Measurements from ENCODE around the gene GRXCR1. TPM values are rescaled to one million over a fixed set of nuclear protein-coding genes. Genes with fewer than 3 reads are reported as not detected.

Gene GRXCR1
- total RNA-seq, 2 experiments from 2014 or later, result not detected

DNA sequence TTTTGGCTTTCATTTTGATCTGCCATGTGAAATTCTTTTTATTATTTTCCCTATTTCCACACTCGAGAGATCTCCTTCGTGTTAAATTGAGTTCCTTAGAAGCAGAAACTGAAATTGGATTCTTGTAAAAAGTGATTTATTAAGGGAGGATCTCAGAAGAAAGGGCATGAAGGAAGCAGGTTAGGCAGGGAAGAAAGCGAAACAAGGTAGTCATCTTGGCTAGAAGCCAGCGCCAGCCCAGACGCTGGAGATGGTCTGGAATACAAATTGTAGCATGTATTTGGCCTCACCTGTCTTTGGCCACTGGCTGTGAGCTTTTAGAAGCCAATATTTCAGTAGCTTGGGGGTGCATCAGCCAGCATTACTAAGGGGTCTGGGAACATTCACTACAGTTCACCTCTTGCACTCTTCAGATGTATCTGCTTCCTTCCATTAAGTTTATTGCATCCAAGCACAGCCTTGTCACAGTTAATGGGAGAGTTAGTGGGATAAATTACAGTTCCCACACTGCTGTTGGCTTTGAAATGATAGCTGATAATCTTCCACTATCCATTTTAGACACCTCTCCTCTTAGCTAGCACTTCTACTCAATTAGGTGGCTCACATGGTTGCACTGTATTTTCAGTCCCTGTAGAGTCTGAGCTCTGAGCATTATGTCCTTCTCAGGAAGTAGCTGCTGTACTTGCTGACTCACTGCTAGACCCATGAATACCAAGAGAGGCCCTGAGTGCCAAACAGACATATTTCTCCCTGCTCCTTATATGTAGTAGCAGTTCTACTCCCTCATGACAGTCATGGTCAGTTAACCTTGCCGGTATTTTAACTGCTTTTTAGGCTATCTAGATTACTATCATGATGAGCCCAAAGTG lies 14.6 kb downstream of the GRXCR1 start:
- Mint-ChIP-seq H3K27me3 (peaks cover 10% of the 10 kb centered on the region), H3K36me3 (ENCODE audit: low read depth) (no peaks in the 10 kb centered on the region), H3K4me3 (no peak overlapping the region), H3K9me3 (no peaks in the 10 kb centered on the region), H3K27ac (no peak overlapping the region), H3K4me1 (ENCODE audit: low read depth) (no peaks in the 10 kb centered on the region)
- TF ChIP-seq, protein P1, sequence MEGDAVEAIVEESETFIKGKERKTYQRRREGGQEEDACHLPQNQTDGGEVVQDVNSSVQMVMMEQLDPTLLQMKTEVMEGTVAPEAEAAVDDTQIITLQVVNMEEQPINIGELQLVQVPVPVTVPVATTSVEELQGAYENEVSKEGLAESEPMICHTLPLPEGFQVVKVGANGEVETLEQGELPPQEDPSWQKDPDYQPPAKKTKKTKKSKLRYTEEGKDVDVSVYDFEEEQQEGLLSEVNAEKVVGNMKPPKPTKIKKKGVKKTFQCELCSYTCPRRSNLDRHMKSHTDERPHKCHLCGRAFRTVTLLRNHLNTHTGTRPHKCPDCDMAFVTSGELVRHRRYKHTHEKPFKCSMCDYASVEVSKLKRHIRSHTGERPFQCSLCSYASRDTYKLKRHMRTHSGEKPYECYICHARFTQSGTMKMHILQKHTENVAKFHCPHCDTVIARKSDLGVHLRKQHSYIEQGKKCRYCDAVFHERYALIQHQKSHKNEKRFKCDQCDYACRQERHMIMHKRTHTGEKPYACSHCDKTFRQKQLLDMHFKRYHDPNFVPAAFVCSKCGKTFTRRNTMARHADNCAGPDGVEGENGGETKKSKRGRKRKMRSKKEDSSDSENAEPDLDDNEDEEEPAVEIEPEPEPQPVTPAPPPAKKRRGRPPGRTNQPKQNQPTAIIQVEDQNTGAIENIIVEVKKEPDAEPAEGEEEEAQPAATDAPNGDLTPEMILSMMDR (IDR thresholded peaks at IDR 0.05), result no peak
- ChIA-PET POLR2A (no interaction called here), CTCF (no interaction called here)
- ATAC-seq (no peak), DNase-seq (no peak)
- intact Hi-C loops (cut with micrococcal nuclease), result no loop called here

DNA sequence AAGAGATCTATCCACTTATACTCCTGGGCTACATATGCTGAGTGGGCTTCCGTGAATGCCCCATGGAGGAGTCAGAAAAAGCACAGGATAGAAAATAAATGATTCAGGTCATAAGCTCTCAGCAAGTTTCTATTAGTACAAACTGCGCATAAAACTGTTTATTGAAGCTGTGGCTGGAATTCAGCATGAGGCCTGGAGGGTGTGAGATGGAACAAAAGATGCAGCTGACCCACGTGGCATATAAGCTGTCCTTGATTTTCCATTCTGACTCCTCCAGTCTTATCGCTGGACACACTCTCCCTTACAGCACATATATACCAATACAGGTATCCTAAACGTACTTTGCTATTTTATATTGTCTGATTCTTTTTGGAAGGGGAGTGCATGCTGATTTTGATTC lies 17.9 kb downstream of the GRXCR1 start:
- H3K4me1 Mint-ChIP-seq (ENCODE audit: low read depth), result no peaks in the 10 kb centered on the region
- ChIA-PET POLR2A (no interaction called here), CTCF (no interaction called here)
- intact Hi-C loops (cut with micrococcal nuclease), result no loop called here
- TF ChIP-seq, protein P1 (IDR thresholded peaks at IDR 0.05), result no peak
- no peaks in the 10 kb centered on the region for H3K9me3 Mint-ChIP-seq
- no peak overlapping the region for H3K4me3 Mint-ChIP-seq
- DNase-seq (no peak), ATAC-seq (no peak)
- H3K27ac Mint-ChIP-seq, result no peak overlapping the region
- H3K27me3 Mint-ChIP-seq, result peaks cover 7% of the 10 kb centered on the region
- H3K36me3 Mint-ChIP-seq (ENCODE audit: low read depth), result no peaks in the 10 kb centered on the region

DNA sequence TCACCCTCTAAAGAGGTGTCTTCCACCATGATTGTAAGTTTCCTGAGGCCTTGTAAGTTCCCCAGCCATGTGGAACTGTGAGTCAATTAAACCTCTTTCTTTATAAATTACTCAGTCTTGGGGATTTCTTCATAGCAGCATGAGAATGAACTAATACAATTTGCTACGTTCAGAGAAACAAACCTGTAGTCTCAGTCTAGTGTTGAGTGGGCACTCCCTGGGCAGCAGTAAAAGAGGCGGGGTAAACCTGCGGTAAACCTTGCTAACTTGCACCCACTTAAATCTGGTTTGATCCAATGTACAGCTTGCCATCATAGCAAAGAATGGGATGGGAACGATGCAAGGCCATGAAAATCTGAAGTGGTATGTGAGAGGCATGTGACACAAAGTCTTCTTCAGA lies 22.4 kb downstream of the GRXCR1 start:
- no peak for ATAC-seq
- CTCF ChIA-PET, result no interaction called here

DNA sequence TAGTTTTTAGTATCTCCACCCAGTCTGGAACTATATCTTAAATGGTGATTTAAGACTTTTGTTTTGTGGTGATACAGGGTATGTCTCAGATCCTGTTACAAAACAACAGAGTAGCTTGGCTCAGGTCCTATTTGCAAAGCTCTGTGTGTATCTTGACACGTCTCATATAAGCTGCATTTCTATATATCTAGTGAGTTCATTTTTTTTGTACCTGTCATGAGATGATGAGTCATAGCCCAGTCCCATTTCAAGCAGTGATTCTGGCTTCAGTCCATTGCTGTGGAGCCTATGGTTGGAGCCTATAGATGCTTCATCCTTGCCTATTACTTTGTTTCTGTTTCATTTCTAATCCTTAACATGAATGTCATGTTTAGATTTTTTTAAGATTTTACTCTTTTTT lies 23.0 kb downstream of the GRXCR1 start:
- TF ChIP-seq, protein P1 (IDR thresholded peaks at IDR 0.05), result no peak
- H3K9me3 Mint-ChIP-seq, result no peaks in the 10 kb centered on the region
- no peak overlapping the region for H3K27ac Mint-ChIP-seq
- no peak overlapping the region for H3K4me3 Mint-ChIP-seq
- H3K4me1 Mint-ChIP-seq (ENCODE audit: low read depth), result no peaks in the 10 kb centered on the region
- ChIA-PET POLR2A (no interaction called here), CTCF (no interaction called here)
- H3K36me3 Mint-ChIP-seq (ENCODE audit: low read depth), result no peaks in the 10 kb centered on the region
- intact Hi-C loops (cut with micrococcal nuclease), result no loop called here
- ATAC-seq (no peak), DNase-seq (no peak)
- H3K27me3 Mint-ChIP-seq, result peaks cover 3% of the 10 kb centered on the region

More for the DNA sequence above, 22.4 kb downstream of the GRXCR1 start:
- Mint-ChIP-seq H3K27me3 (peaks cover 3% of the 10 kb centered on the region), H3K36me3 (ENCODE audit: low read depth) (no peaks in the 10 kb centered on the region), H3K4me1 (ENCODE audit: low read depth) (no peaks in the 10 kb centered on the region), H3K4me3 (no peak overlapping the region), H3K27ac (no peak overlapping the region), H3K9me3 (no peaks in the 10 kb centered on the region)
- DNase-seq, result no peak
- intact Hi-C loops (cut with micrococcal nuclease), result no loop called here
- TF ChIP-seq, protein P1 (IDR thresholded peaks at IDR 0.05), result no peak
- POLR2A ChIA-PET, result no interaction called here

DNA sequence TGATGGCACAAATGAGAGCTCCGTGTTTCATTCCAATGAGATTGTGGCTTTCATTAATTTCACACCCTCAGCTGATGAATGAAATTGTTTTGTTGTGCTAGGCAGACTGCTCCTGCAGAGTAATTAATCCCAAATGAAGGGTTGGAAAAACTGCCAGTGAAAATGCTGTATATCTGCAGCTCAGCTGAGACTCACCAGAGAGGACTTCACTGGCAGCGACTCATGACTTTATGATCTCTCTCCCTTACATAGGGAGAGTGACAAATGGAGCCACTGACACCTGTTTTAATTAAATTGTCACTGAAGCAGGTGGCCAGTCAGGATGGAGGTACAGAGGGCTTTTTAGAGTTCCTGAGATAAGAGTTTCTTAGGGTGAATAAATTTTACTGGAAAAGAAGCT lies 24.8 kb downstream of the GRXCR1 start:
- no peaks in the 10 kb centered on the region for H3K9me3 Mint-ChIP-seq
- no peaks in the 10 kb centered on the region for H3K36me3 Mint-ChIP-seq (ENCODE audit: low read depth)
- DNase-seq (no peak), ATAC-seq (no peak)
- ChIA-PET POLR2A (no interaction called here), CTCF (no interaction called here)
- no peaks in the 10 kb centered on the region for H3K4me1 Mint-ChIP-seq (ENCODE audit: low read depth)
- intact Hi-C loops (cut with micrococcal nuclease), result no loop called here
- H3K4me3 Mint-ChIP-seq, result no peak overlapping the region
- H3K27me3 Mint-ChIP-seq, result no peaks in the 10 kb centered on the region
- TF ChIP-seq, protein P1 (IDR thresholded peaks at IDR 0.05), result no peak
- H3K27ac Mint-ChIP-seq, result no peak overlapping the region
